Dedifferentiated amniotic fluid mesenchymal stem cell (primary cell): ENCODE results near the gene PRDM4.
"Not testable (repeated sequence)": the region's sequence is repeated elsewhere in the genome, so short reads cannot be mapped to it uniquely, and the experiment has no call there.

Experiments used
- DNase-seq: peaks from one replicate; pipeline ENCODE4 v3.0.0-alpha.2; 2016; ENCODE audit errors: extremely low spot score

PRDM4 gene

DNA sequence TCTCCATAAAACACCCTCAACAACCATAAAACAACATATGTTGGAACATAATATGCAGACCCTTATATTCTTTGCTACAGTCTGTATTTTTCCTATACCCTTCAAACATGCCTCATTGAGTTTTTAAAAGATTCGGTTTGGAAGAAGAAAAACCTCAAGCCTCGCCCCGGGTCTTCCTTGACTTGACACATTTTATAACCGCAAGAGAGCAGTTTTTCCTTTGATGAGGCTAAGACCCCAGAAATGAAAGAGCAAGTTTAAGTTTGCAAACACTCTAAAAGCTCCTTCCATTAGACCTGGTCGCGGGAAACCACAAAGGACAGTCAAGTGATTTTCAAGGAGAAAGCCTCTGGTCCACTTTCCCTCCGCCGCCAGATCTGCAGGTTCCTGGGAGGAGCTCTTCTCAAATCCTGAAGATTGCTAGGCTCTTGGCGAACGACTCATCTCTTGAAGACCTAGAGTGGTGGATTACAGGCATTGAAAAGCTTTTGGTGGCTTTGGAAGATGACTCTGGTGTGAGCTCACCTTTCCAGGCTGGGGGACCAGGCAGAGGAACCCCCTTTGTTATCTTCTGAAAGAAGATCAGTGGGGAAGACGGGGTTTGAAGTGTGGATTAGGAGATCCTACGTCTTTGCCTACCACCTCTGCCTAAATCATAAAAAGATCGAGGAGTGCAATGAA is 13.6 kb upstream of the PRDM4 start, which contains the start of gene ASCL4:
Gene ASCL4, plus strand, starts transcription at position 356 of the 681 bp plus-strand sequence. CDS start 515 bp downstream, outside the sequence.
- no peak for DNase-seq

- DNase-seq: no peak
Observed at GRCh38 chr12:107767466-107767865, 6.5 kb upstream of the PRDM4 start.

DNA sequence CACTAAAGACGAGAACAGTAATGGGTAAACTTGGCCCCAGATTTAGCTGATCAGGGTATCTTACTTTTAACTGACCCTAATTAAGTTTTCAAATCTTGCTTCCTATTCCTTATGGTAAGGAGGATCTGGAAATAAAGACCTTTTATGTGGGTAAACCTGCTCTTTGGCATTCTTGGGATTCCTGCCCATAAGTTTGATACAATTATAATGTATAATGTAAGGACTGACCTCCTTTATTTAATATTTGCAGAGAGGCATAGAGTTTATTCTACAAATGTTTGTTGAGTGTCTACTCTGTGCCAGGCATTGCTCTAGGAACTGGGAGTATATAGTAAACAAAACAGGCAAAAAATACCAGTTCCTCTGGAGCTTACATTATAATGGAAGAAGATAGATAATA is 4.4 kb upstream of the PRDM4 start:
- DNase-seq: no peak

GRCh38 chr12:107764626-107765025 is 3.7 kb upstream of the PRDM4 start:
- no peak for DNase-seq

GRCh38 chr12:107762874-107763273 is 1.9 kb upstream of the PRDM4 start:
- DNase-seq: no peak

GRCh38 chr12:107761502-107761904 is 566 bp upstream of the PRDM4 start:
- DNase-seq: no peak

DNA sequence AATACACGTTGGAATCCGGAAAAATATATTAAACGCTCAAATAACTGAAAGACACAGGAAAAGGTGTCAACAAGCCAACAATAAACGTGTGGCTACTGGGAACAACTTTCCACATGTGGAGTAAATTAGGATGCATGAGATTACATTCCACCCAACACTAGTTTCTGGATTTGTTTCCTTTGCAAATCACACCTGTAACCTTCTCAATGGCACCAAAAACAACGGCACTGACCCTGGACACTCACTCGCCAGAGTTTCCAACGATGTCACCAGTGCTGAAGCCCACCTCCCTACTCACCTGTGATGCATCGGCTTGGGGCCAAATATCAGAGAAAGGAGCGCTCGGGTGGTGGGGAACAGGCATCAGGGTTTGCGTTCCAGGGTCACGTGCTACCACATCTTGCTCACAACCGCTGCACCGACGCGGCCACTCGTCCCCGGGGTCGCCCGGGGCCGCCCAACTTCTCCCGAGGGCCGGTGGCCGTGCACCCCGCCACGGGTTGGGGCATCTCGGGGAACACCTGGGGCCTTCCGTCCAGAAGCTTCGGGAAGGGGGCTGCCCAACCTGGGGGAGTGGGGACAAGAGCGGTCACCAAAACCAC is 629 bp downstream of the PRDM4 start:
- DNase-seq: no peak

- DNase-seq: peak; percentile 59
Observed at GRCh38 chr12:107759410-107759809, 1.5 kb downstream of the PRDM4 start.

GRCh38 chr12:107749083-107749482 is 11.9 kb downstream of the PRDM4 start:
- no peak for DNase-seq

DNA sequence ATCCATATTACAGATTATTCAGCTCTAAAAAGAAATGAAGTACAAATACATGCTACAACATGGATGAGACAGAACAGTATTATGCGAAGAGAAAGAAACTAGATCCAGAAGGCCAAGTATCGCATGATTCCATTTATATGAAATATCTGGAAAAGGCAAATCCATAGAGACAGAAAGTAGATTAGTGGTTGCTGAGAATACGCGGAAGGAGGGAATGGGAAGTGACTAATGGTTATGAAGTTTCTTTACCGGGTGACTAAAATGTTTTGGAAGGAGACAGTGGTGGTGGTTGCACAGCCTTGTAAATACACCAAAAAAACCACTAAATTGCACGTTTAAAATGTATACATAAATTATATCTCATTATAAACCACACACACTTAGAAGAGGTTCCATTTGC is 12.5 kb downstream of the PRDM4 start:
- DNase-seq: peak; percentile 57

DNA sequence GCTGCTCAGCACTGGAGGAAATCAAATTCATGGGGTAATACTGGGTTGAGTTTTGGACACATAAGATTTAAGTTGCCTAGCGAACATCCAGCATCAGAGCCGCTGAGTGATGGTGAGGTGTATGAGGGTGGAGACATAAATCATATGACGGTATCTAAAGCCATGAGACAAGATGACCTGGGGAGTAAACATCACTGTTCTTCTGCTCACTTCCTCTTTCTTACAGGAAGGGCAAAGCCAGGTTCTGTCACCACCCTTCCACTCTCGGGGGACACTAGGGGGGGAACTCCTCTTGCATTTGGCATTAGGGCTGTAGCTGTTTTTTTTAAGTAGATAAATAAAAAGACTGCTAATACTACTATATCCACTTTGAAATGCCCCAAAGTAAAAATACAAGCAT is 24.0 kb downstream of the PRDM4 start:
- DNase-seq: no peak

DNA sequence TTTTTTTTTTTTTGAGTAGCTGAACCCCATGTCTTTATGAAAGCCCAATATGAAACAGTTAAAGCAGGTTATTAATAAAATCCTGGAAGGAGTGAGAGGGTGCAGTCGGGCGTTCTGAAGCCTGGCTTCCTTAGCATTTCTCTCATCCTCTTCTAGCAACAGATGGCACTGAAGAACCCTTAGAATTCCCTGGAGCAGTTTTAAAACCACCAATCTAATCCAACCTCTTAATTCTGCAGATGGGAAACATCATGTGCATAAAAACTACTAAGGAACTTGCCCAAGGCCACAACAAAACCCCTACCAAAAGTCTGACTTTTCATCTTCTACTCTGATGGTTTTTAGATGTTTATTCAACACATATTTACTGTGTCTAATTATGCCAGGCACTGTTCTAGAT is 25.2 kb downstream of the PRDM4 start:
- DNase-seq: no peak

GRCh38 chr12:107734139-107734538 is 26.8 kb downstream of the PRDM4 start:
- DNase-seq: no peak

- DNase-seq: no peak
Observed at GRCh38 chr12:107732365-107732764, 28.6 kb downstream of the PRDM4 start.

DNA sequence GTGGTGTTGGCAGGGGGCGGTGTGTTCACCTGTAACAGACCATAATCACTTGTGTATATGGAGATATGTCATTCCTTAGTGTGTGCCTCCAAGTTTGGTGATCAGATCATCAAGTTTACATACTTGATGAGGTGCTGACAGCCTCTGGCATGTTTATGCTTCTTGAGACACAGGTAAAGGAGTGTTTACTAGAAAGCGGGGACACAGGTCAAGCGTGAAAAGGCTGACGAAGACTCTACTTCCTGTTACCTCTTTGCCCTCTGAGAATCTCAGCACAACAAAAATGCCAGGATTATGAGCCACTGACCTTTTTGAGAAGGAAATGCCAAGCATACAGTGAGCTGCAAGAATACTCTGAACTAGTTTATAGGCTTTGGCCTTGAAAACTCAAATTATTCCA is 29.6 kb downstream of the PRDM4 start:
- DNase-seq: no peak

DNA sequence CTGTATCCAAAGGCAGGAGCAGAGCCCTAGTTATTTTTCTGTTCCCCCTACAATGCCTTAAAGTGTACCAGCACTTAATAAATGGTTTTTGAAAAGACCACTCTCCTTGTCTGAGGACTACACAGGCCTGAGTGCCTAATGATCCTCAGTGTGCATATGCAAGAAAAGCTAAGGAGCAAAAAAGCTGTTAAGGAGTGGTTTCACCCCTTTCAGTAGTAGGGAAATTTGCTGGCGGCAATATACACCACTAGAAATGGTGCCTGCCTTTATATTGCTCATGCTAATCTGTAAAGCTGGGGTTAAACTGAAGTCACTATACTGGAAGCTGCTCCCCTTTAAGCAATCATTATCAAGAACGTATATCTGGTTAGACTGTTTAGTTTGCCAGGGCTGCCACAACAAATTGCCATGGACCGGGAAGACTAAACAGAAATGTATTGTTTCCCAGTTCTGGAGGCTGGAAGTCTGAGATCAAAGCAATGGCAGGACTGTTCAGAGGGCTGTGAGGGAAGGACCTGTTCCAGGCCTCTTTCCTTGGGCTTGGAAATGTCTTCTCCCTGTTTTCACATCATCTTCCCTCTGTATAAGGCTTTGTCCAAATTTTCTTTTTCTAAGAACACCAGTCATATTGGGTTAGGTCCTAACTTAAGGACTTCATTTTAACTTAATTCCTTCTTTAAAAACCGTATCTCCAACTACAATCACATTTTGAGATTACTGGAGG is 30.2 kb downstream of the PRDM4 start:
- no peak for DNase-seq

GRCh38 chr12:107727742-107728141 is 33.2 kb downstream of the PRDM4 start:
- not testable (repeated sequence) for DNase-seq

DNA sequence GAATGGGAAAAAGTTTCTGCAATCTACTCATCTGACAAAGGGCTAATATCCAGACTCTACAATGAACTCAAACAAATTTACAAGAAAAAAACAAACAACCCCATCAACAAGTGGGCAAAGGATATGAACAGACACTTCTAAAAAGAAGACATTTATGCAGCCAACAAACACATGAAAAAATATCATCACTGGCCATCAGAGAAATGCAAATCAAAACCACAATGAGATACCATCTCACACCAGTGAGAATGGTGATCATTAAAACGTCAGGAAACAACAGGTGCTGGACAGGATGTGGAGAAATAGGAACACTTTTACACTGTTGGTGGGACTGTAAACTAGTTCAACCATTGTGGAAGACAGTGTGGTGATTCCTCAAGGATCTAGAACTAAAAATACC is 33.6 kb downstream of the PRDM4 start:
- not testable (repeated sequence) for DNase-seq

DNA sequence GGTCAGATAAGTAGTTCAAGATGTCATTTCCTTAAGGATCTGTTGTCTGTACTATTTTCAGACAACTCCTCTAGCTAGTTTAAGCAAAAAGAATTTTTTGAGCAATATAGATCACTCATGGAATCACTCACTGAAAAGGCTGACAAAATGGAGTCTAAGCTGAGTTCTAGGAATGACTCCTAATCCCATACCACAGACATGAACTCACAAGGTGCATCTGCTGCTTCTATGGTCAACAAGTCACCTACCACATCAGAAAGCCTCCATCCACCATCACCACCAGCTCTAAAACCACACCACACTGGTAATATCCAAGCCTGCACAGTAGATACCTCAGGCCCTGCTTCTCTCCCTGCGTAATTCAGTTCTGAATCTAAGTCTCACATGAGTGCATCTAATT is 42.3 kb downstream of the PRDM4 start:
- no peak for DNase-seq

DNA sequence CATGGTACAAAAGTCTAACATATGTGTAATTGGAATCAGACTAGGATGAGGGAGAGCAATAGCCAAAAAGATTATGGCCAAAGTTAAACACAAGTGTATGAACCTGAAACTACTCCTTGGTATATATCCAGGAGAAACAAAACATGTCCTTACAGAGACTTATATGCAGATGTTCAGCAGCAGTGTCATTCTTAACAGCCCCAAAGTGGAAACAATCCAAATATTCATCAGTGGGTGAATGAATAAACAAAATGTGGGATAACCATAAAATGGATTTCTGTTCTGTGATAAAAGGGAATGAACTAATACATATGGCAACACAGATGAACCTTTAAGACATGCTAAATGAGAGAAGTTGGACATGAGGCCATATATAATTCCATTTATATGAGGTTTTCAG is 45.2 kb downstream of the PRDM4 start:
- DNase-seq: no peak

DNA sequence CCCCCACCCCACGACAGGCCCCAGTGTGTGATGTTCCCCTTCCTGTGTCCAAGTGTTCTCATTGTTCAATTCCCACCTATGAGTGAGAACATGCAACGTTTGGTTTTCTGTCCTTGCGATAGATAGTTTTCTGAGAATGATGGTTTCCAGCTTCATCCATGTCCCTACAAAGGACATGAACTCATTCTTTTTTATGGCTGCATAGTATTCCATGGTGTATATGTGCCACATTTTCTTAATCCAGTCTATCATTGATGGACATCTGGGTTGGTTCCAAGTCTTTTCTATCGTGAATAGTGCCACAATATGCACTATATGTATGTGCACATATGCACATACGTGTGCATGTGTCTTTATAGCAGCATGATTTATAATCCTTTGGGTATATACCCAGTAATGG is 55.4 kb downstream of the PRDM4 start:
- DNase-seq: not testable (repeated sequence)

- no peak for DNase-seq
Observed at GRCh38 chr12:107704041-107704440, 56.9 kb downstream of the PRDM4 start.

DNA sequence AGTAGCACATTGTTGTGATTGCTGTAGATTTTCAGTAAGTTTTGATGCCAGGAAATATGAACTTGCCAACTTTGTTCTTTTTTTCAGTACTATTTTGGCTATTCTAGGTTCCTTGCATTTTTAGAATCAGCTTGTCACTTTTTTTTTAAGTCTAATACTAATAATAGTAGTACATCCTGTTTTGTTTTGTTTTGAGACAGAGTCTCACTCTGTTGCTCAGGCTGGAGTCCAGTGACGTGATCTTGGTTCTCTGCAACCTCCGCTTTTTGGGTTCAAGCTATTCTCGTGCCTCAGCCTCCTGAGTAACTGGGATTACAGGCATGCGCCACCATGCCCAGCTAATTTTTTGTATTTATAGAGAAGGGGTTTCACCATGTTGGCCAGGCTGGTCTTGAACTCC is 58.8 kb downstream of the PRDM4 start:
- no peak for DNase-seq
